ENCODE data around the gene EPHA5. TPM values are rescaled to one million over a fixed set of nuclear protein-coding genes. Genes with fewer than 3 reads are reported as not detected.

Gene EPHA5
- 2.7 and 3.7 TPM in 2 replicates for total RNA-seq

DNA sequence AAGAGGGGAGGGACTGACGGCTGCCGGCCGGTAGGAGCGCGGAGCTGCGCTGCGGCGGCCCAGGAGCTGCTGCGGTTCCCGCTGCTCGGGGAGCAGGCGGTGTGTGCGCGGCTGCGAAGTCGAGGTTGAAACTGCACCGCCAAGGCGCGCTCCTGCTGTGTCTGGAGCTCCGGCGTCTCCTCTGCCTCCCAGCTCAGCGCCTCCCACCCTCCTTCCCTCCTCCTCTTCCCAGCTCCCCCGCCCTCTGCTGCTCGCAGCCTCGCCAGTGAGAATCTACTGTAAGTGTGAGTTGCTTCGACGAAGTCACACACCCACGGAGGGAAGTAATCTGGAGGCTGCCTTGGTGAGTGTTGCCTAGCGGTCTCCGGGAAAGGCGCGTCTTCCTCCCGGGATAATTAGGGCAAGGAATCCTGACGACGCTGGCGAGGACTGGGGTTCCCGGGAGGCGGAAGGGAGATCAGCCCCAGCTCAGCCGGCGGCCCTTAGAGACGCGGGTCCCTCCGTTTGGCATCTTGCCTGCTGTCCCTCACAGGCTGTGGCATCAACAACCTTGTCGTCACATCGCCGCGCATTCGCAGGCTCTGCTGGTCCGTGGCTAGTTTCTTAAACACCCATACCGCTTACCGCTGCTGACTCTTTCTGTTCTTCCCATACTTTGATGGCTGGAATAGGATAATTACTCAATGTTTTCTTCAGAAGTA lies at the start of gene EPHA5:
EPHA5 (minus strand) TSS at position 159 of the 701 bp plus-strand sequence. CDS start 747 bp downstream, outside the sequence.

